Fibroblast of lung (primary cell): ENCODE data around the gene USP31.
"Not testable (repeated sequence)": the region's sequence is repeated elsewhere in the genome, so short reads cannot be mapped to it uniquely, and the experiment has no call there.

Source experiments
- CTCF ChIP-seq, 2 donors: IDR thresholded peaks in 1 of 2; conservative IDR thresholded peaks in 1 of 2; 1 replicate in 1 of 2; 2 replicates in 1 of 2; pipeline ENCODE4 v1.5.1; 2011 to 2012; ENCODE audit warnings: low read length in 2 of 2, control low read depth in 1 of 2, inconsistent platforms in 1 of 2, low read depth in 1 of 2, mild to moderate bottlenecking in 1 of 2
- EZH2 ChIP-seq: IDR thresholded peaks from 2 replicates; pipeline ENCODE4 v1.5.1; 2012; ENCODE audit warnings: low read length, control low read depth, mild to moderate bottlenecking; ENCODE audit errors: missing control alignments

- TF ChIP-seq CTCF (conservative IDR thresholded peaks at IDR 0.05 in 1 of 2, IDR thresholded peaks at IDR 0.05 in 1 of 2; ENCODE audit: low read depth in 1 of 2, low read length in 2 of 2); EZH2: not testable (repeated sequence)
Measured at GRCh38 chr16:23096450-23096849, 52.8 kb downstream of the USP31 start.
